COLO829 (cell line): ENCODE measurements around the gene CPT1B.

Experiments used
- DNase-seq: peaks from one replicate; pipeline ENCODE4 v3.0.0; 2012; ENCODE audit warnings: low spot score

Gene CPT1B

GRCh38 chr22:50585781-50586180, 7.6 kb upstream of the CPT1B start:
- DNase-seq, result no peak

- no peak for DNase-seq
These were observed 7.0 kb upstream of the CPT1B start for GRCh38 chr22:50585238-50585637.

GRCh38 chr22:50584106-50585096, 6.2 kb upstream of the CPT1B start:
- no peak for DNase-seq

DNA sequence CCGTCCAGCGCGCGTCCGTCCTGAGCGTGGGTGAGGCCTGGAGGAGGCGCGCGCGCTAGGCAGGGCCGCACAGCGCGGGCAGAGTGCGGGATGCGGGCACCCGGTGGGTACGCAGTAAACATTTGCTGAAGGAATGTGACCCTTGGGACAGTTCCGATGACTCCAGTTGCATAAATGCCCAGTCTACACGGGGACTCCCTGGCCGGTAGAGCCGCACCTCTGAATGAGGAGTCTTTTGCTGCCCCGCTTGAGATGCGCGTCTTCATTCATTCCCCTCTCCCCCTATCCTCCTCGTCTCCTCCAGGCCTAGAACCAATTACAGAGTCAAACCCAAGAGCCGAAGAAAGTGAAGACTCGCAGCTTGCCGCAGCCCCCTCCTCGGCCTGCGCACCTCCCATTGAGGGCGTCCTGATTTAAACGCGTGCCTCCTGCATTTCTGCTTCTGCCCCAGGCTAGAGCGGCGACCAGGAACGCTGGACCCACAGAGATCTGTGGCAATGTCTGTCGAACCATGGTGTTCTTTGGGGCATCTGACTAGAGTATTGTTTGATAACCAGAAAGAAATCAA, 5.2 kb upstream of the CPT1B start:
- no peak for DNase-seq

DNA sequence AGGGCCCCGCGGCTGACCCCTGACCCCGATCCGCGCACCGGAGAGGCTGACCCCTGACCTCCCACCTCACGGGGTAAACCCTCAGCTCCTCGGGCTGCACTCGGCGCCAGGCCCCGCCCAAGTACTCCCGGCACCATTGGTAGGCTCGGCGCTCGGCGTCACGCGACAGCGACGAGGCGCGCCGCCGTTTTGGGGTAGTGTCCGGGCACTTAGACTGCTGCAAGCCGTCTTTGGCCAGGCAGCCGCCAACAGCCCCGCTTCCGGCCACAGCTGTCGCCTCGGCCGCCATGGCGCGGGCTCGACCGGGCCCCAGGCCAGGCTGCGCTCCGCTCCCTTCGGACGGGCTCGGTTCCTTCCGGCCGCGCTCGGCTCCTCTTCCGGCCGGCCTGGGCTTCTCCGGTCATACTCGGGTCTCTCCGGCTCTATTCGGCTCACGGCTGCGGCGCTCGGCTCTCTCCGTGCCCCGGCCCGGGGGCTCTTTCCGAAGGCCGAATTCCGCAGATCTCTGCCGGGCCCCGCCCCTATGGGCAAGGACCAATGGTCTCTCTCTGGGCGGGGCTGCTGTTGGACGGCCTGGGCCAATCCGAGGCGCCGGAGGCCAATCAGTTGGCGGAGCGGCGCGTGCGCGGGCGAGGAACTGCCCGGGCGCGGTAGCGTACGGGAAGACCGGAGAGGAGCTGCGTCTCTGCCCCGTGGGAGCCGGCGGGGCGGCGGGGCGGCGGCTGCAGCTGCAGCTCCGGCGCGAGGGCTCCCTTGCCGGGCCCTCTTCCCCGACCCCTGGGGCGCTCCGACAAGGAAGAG, 4.5 kb upstream of the CPT1B start, which contains the start of gene CHKB:
Gene CHKB, minus strand, starts transcription at position 357 of the 801 bp plus-strand sequence. Its CDS starts 68 bp downstream, at position 289.
- DNase-seq, result peak; percentile 99

- DNase-seq, result no peak
These were observed 3.8 kb upstream of the CPT1B start for GRCh38 chr22:50581950-50582492.

DNA sequence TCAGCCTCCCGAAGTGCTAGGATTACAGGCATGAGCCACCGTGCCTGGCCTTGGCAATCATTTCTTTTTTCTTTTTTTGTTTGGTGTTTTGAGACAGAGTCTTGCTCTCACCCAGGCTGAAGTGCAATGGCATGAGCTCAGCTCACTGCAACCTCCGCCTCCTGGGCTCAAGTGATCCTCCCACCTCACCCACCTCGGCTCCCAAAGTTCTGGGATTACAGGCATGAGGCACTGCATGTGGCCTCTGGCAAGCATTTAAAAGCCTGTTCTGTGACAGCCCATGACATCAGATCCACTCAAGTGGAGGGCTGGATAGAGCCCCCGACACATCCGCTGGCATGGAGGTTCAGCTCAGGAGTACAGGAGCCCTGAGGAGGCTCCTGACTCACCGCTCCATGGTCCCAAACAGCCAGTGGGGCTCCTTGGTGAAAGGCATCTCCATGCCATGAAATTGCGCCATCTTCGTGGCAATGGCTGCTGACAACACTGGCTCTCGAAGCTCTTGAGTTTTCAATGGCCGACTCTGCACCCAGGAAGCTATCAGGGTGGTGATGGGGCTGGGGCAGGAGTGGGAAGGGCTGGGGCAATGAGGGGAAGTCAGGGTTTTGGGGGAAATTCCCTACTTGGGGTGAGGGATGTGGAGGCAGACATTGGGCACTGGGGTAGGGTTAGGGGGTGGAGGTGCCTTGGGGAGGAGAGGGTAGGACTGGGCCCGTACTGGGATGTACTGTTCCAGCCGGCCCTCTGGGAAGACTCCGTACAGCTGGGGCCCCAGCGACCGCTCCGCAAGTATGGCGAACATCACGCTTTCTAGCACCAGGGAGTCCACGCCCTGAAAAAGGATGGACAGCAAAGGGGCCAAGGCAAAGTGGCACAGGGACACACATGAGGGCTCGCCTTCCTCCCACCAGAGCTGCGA, 3.1 kb upstream of the CPT1B start:
- no peak for DNase-seq

- DNase-seq, result no peak
These were observed 1.5 kb upstream of the CPT1B start for GRCh38 chr22:50579752-50580151.

DNA sequence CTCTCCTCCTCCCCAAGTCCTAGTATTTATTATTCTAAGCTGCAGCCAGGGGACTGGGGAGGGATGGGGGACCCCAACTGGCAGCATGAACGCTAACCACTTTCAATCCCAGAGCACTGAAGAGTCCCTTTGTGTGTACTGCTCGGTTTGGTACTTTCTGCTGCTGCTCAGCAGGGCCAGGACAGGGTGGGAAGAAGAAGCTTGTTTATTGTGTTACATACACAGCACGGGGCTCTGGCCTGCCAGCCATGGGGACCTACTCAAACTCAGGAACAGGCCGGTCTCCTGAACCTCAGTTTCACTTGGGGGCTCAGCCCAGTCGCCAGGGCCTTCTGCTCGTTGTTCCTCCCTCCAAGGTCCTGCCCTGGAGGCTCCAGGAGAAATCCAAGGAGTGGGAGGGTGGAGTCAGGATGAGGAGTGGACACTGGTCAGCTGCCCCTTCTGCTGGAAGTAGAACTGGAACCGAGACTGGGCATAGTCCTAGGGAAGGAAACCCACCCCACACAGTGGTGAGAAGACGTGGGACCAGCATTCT, 616 bp upstream of the CPT1B start:
- DNase-seq, result no peak

- DNase-seq, result no peak
These were observed 585 bp downstream of the CPT1B start for GRCh38 chr22:50577697-50577986.

DNA sequence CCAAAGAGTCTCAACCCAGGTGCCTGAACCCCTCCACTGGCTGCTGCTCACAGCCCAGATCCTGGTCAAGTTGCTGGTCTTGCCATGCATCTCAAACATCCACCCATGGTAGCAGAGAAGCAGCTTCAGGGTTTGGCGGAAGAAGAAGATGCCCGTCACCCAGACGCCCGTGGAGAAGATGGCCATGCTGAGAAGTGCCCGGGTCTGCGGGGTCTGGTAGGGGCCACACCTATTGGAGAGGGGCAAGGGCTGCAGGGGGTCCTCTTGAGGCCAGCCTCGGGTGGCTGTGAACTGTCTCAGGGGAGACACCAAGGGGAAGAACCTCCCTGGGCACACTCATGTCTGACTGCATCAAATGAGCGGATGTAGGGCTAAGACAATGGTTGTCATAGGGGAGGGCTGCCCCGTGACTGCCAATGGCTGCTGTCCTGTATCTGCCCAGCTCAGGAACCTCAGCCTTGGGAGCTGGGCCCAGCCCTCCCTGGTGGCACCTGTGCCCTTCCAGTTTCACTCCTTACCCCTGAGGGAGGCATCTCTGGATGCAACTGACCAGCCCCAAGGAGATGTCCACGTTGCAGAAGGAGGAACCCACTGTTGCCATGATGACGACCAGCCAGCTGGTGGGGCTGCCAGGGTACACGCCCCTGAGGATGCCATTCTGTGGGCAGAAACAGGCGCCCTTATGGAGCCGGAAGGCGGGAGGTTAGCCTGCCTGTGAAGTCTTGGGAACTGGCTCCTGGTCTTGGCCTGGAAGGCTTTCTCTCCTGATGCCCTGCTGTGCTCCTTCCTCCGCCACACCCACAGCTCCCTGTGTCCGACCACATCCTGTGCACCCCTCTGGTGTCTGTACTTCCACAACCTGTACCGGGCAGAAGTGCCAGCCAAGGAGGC, 1.2 kb downstream of the CPT1B start:
- DNase-seq, result no peak

GRCh38 chr22:50576070-50576469, 2.2 kb downstream of the CPT1B start:
- no peak for DNase-seq

DNA sequence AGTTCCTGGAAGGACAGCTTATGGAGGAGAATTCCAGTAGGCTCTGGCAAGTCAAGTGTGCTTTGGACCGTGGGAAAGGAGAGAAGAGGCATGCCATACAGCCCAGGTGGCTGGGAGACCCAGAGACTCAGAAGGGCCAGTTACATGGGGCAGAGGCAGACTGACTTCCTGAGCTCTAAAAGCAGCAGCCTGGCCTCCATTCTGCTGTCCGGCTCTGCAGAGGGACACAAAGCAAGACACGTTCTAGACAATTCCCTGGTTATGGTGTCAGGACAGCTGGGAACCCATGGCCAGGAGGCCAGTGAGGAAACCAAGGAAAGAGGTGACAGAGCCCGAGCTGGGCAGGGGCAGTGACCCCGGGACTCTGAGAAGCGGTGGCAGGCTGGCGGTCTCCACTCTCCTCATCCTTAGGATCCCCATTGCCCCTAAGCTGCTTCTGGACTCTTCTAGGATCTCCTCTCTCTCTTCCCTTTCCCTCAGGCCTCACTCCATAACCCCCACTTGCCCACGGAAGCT, 2.7 kb downstream of the CPT1B start:
- DNase-seq, result no peak

DNA sequence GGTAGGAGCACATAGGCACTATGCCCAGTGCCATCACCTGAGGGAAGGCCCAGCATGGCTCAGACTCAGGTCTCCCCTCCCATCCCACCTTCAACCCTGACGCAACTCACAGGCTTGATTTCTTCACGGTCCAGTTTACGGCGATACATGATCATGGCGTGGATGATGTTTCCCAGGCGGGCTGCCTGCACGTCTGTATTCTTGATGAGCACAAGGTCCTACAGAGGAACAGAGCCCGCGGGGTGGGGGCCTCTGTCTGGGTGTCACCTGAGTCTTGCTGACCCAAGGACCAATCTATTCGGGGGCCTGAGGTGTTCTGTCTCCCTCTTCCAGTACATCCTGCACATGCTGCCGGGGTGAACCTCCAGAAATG, 3.9 kb downstream of the CPT1B start:
- no peak for DNase-seq

DNA sequence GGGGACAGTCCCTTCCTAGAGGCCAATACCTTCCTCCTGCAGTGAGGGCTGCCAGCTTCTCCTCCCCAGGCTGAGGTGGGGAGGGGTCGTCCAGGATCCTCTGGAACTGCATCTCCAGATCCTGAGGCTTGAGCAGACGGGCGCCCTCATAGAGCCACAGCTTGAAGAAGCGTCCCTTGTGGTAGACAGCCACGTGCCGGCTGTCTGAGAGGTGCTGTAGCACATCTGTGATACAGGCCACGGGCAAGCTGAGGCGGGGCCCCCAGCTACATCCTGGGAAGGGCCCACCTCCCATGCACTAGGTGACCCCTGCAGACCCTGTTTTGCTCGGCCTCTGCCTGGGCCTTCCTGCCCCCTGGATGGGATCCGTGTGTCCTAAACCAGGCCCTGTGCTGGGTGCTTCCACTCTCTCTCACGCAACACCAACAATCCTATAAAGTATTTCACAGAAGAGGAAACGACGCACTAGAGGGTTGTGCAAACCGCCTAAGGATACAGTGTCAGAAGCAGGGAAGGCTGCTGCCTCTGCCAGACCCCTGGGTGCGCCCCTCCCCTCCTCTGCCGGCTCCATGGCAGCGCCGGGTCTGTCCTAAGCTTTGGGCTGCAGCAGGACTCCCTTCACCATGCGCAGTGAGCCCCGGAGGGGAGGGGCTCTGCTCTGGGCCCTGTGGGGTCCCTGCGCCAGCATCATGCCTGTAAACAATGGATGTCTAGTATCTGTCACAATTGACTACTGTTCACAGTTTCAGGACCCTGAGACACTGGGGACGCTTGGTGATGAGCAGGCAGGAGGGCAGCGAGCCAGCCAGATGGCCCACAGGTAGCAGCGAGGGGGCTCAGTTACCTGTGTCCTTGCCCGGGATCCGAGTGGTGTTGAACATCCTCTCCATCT, 4.5 kb downstream of the CPT1B start:
- DNase-seq, result no peak

DNA sequence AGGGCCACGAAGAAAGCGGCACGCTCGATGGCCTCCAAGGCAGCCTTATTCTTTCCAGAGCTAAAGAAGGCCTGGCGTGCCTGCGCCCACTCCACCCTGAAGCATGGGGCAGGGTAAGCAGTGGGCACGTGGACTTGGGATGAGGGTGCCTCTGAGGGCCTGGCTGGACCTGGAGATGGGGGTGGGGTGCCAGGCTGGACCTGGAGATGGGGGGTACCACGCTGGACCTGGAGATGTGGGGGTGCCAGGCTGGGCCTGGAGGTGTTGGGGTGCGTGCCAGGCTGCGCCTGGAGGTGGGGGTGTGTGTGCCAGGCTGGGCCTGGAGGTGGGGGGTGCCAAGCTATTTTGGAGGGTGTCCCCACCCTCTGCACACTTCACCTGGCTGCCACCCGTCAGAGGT, 5.3 kb downstream of the CPT1B start:
- DNase-seq, result no peak

DNA sequence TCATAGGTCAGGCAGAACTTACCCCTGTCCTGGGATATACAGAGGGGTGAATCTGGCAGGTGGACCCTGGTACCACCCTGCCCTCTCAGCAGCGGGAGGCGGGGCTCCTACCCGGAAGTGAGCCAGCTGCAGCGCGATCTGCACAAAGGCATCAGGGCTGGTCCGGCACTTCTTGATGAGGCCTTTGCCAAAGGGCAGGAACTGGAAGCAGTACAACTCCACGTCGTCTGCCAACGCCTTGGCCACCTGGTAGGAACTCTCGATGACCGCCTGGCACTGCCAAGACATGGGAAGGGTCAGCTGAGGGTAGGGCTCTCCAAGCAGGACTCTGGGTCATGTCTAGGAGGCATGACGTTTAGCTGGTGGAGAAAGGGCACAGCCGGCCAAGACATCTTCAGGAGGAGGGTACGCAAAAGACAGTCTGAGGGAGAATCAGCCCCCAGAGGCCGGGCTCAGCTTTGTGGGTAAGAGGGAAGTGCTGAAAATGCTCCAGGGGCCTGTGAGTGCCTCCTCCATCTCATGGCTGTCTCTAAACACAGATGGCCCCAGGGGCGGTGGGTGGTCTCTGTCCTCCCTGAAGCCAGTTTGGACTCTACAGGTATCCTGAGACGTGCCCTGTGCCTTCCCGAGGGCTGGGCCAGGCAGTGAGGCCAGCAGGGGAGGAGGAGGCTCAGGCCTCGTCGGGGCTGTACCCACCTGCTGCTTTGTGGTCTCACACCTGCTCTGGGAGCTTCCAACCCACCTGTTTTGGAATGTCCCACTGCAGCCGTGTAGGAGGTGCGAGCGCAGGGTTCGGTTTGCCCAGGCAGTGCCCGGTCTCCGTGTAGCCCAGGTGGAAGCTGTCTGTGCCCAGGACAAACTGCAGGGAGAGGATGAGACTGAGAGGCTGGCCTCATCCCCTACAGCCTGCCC, 6.7 kb downstream of the CPT1B start:
- no peak for DNase-seq

GRCh38 chr22:50570861-50571260, 7.4 kb downstream of the CPT1B start:
- DNase-seq, result no peak
